Stimulated activated CD4-positive, alpha-beta T cell treated with anti-CD3 and anti-CD28 coated beads, Interleukin-1b, Interleukin-23, amount 100 ng/mL, for 4 hours (primary cell): Measurements from ENCODE around the gene MCF2L2.

Source experiments
- DNase-seq, 2 donors: peaks; one replicate each; pipeline ENCODE4 v3.0.0-alpha.2; 2020; ENCODE audit warnings: low read depth in 2 of 2

The MCF2L2 gene

DNA sequence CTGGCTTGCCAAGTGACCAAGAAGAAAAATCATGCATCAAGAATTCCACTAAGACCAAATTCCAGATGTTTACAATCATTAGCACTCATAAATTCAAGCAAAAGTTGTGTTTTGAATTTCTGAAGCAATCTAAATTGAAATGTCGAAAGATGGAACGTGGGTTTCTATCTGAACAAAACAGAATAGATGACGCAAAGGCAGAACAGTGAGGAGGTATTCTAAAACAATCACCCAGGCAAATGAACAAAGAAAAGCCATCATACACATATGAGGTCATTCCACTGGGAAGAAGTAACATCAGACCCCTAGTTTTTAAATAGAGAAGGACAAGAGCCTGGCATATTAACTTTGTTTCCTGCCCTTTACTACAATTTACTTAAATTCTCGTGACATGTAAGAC is 58.0 kb downstream of the MCF2L2 start:
- DNase-seq, result no peak

DNA sequence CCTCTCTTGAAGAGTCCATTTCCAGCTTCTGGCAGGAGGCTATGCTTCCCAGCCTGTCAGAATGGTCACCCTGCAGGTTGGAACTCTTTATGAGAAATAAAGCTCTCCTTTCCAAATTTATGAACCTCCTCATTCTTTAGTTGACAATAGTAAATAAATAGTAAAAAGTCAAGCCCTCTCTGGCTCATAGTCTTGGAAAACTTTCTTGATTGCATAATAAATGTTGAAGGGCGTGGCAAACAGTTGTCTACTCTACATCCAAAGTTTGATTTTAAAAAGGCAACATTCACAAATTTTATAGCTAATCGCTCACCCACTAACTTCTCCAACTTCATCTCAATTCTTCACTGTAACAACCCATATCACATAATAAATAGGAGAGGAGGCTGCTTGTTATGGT is 58.8 kb downstream of the MCF2L2 start:
- no peak for DNase-seq

- no peak for DNase-seq
Observed at GRCh38 chr3:183369117-183369516, 59.3 kb downstream of the MCF2L2 start.

DNA sequence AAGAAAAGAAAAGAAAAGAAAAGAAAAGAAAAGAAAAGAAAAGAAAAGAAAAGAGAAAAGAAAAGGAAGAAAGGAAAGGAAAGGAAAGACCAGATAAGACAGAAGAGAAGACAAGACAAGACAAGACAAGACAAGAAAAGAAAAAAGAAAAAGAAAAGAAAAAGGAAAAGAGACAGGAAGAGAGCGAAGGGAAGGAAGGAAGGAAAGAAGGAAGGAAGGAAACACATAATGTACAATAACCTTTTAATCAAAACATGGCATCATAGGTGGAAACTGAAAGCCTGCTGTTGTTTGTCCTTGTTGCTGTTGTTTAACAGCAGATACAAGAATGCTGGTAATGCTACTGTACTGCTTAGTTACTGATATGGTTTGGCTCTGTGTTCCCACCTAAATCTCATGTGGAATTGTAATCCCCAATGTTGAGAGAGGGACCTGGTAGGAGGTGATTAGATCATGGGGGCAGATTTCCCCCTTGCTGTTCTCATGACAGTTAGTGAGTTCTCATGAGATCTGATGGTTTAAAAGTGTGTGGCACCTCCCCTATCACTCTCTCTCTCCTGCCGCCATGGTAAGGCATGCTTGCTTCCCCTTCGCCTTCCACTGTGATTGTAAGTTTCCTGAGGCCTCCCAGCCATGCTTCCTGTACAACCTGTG is 67.3 kb downstream of the MCF2L2 start:
- DNase-seq, result no peak

GRCh38 chr3:183359036-183359435 is 69.4 kb downstream of the MCF2L2 start:
- DNase-seq, result no peak

GRCh38 chr3:183357564-183358079 is 70.8 kb downstream of the MCF2L2 start:
- no peak for DNase-seq

DNA sequence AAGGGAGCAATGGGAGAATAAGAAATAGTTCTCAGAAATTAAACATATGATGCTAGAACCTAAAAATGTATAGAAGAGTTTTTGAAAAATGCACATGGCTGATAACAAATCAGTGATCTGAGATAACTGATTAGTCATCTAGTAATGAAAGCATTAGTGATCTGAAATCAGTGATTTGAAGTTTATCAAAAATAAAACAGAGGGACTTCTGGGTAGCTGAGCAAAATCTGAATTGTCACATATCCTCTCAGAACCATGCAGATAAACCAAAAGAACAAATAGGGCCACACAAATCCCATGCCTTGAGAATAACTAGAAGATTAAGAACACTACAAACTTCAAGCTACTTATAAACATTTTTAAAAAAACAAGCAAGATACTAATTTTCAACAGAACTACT is 71.5 kb downstream of the MCF2L2 start:
- no peak for DNase-seq

DNA sequence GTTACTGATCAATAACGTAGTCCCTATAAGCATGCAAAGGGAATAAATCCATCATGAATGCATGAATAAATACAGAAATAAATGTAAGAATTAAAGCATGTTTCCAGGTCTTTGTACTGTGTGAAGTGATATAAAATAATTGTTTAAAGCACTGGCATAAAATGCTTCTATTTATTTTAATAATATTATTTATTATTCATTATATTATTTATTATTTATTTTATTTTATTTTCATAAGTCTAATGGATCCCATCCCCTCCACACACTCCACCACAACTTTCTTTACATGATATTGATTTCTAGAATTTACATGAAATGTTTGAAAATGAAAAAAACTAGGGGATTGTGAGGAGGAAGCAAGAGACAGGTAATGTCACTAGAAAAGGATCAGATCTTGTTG is 73.5 kb downstream of the MCF2L2 start:
- DNase-seq, result no peak

GRCh38 chr3:183354325-183354831 is 74.0 kb downstream of the MCF2L2 start:
- DNase-seq, result no peak

- DNase-seq, result no peak
Observed at GRCh38 chr3:183353421-183353820, 75.0 kb downstream of the MCF2L2 start.

DNA sequence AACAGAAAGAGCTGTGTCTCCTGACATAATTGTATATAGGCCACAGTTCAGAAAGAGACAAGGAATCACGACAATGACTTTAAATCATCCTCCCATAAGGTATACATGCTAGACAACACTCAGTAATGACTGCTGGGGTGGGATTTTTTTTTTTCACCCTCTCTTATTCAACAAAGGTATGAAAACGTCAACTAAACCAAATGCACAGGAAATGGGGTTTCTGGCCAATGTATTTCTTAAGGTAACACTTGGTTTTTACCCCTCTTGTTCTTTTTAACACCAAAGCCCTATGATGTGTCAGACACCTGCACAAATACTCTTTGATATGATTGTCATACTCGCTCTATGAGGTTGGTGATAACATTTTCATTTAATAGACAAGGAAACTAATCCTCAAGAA is 78.3 kb downstream of the MCF2L2 start:
- no peak for DNase-seq

- no peak for DNase-seq
Observed at GRCh38 chr3:183349421-183350157, 78.8 kb downstream of the MCF2L2 start.

GRCh38 chr3:183342824-183343223 is 85.6 kb downstream of the MCF2L2 start:
- no peak for DNase-seq

DNA sequence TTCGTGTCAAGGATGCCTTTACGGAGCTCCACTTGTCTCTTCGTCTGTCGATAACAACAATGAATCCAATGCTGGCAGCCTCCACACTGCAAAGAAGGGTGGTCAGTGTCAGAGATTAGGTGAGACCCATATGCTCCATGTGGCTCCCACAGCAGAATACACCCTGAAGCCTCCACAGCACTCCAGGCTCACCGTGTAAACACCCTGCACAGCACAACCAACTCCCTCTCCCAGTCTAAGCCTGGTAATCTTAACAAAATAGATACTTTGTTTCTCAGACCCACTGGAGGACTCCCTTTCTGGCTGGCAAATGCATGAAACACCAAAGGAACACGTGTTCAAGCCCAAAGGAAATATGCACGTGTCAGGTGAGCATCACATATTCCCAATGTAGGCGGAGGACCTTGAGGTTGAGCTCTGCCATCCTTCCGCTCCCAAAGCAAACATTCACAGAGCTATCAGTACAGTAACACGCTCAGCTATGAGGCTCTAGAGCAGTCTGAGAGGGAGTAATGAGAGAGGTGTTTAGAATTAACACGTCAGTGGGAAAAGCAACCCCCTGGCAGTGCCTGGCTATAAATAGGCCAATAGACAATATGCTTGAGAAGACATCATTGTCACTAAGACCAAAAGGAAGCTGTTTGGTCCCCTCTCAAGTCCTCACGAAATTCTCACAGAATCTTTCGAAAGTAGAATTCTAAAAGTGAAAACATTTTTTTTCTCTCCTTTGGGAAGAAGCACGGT is 86.7 kb downstream of the MCF2L2 start:
- DNase-seq, result no peak

- DNase-seq, result no peak
Observed at GRCh38 chr3:183340222-183340621, 88.2 kb downstream of the MCF2L2 start.

- DNase-seq, result no peak
Observed at GRCh38 chr3:183339461-183340086, 88.8 kb downstream of the MCF2L2 start.

DNA sequence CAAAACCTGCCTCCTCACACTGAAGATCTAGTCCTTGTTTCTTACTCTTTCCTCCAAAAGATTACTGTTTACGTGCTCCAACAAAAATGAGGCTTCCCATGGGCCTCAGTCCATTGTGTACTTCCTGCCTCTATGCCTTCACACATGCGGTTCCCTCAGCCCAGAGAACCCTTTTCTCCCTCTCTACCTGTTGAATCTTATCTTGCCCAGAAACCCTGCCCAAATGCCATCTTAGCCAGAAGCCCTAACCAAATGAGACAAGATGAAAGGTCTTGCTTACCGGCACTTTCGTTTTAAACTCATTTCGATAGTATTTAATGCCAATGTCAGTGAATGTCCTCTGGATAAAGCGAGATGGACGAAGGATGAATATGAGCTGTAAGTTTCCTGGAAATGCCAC is 89.9 kb downstream of the MCF2L2 start:
- no peak for DNase-seq

- DNase-seq, result no peak
Observed at GRCh38 chr3:183332487-183332886, 95.9 kb downstream of the MCF2L2 start.

GRCh38 chr3:183331498-183331897 is 96.9 kb downstream of the MCF2L2 start:
- no peak for DNase-seq

DNA sequence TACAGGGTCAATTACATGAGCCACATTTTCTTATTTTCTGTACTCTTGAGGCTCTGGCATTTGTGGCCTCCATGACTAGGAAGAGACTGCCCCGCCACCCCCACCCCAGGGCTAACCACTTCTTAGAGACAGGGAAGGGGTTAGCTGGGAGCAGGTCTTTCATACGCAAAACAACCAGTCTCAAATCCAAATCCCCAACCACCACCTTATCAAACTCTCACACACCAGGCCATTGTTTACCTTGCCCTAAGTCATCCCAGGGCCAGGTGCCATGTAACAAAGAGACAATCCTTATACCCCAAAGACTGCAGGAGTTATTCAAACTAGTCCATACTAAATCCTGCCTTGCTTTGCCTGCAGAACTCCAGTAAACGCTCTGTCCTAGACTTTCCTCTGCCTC is 97.5 kb downstream of the MCF2L2 start:
- no peak for DNase-seq

DNA sequence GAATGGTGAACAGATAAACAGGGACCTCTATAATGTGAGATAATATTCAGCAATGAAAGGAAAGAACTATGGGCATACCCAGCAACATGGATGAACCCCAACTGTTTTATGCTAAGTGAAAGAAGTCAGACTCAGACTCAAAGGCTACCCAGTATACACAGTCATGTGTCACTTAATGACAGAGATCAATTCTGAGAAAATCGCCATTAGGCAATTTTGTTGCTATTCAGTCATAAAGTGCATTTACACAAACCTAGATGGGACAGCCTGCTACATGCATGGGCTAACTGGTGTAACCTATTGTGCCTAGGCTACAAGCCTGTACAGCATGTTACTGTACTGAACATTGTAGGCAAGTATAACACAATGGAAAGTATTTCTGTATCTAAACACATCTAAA is 98.9 kb downstream of the MCF2L2 start:
- no peak for DNase-seq

GRCh38 chr3:183328823-183329222 is 99.6 kb downstream of the MCF2L2 start:
- DNase-seq, result no peak
